ENCODE results near the gene IL17RA. TPM values are rescaled to one million over a fixed set of nuclear protein-coding genes. Genes with fewer than 3 reads are reported as not detected.
"Not testable (repeated sequence)": the region's sequence is repeated elsewhere in the genome, so short reads cannot be mapped to it uniquely, and the experiment has no call there.

The IL17RA gene
- 2.9 TPM in 2 replicates for total RNA-seq (2014; rRNA removed; shearing (Covaris generic))

GRCh38 chr22:17084554-17085276 lies at the start of gene IL17RA:
Gene IL17RA (plus strand): TSS chr22:17085000. CDS start chr22:17085092, 92 bp downstream.
- DNase-seq (ENCODE audit: low spot score): peak; percentile 68

GRCh38 chr22:17035246-17035645 lies 49.6 kb upstream of the IL17RA start:
- DNase-seq (ENCODE audit: low spot score): no peak

GRCh38 chr22:17035976-17036841 lies 48.6 kb upstream of the IL17RA start:
- not testable (repeated sequence) for DNase-seq (ENCODE audit: low spot score)

- DNase-seq (ENCODE audit: low spot score): not testable (repeated sequence)
Measured at GRCh38 chr22:17036842-17037711, 47.7 kb upstream of the IL17RA start.

GRCh38 chr22:17043521-17043920 lies 41.3 kb upstream of the IL17RA start:
- no peak for DNase-seq (ENCODE audit: low spot score)

- DNase-seq (ENCODE audit: low spot score): no peak
Measured at GRCh38 chr22:17046566-17047348, 38.0 kb upstream of the IL17RA start.

GRCh38 chr22:17047656-17048055 lies 37.1 kb upstream of the IL17RA start:
- DNase-seq (ENCODE audit: low spot score): no peak

GRCh38 chr22:17056058-17056457 lies 28.7 kb upstream of the IL17RA start:
- no peak for DNase-seq (ENCODE audit: low spot score)

- DNase-seq (ENCODE audit: low spot score): no peak
Measured at GRCh38 chr22:17056807-17057206, 28.0 kb upstream of the IL17RA start.

- peak; percentile 43 for DNase-seq (ENCODE audit: low spot score)
Measured at GRCh38 chr22:17057959-17058814, 26.6 kb upstream of the IL17RA start.

GRCh38 chr22:17060126-17060525 lies 24.7 kb upstream of the IL17RA start:
- DNase-seq (ENCODE audit: low spot score): no peak

- no peak for DNase-seq (ENCODE audit: low spot score)
Measured at GRCh38 chr22:17063411-17064106, 21.2 kb upstream of the IL17RA start.

GRCh38 chr22:17064498-17065100 lies 20.2 kb upstream of the IL17RA start:
- DNase-seq (ENCODE audit: low spot score): no peak

- no peak for DNase-seq (ENCODE audit: low spot score)
Measured at GRCh38 chr22:17065433-17065832, 19.4 kb upstream of the IL17RA start.

- DNase-seq (ENCODE audit: low spot score): no peak
Measured at GRCh38 chr22:17072877-17073276, 11.9 kb upstream of the IL17RA start.

- DNase-seq (ENCODE audit: low spot score): no peak
Measured at GRCh38 chr22:17074648-17075002, 10.2 kb upstream of the IL17RA start.

- DNase-seq (ENCODE audit: low spot score): peak; percentile 48
Measured at GRCh38 chr22:17077255-17077654, 7.5 kb upstream of the IL17RA start.

GRCh38 chr22:17079572-17079971 lies 5.2 kb upstream of the IL17RA start:
- DNase-seq (ENCODE audit: low spot score): no peak

- DNase-seq (ENCODE audit: low spot score): no peak
Measured at GRCh38 chr22:17083255-17083654, 1.5 kb upstream of the IL17RA start.
